Fibroblast of lung (primary cell): ENCODE results near the gene SH3PXD2A. TPM values are rescaled to one million over a fixed set of nuclear protein-coding genes. Genes with fewer than 3 reads are reported as not detected.

Source experiments
- DNase-seq, 2 donors: peaks; one replicate each; pipeline versions ENCODE4 v3.0.0 to v3.0.0-alpha.2; 2010; ENCODE audit warnings: low read depth in 2 of 2
- H2AFZ ChIP-seq: 2 replicates; pipeline ENCODE4 v1.5.1; 2012; ENCODE audit warnings: low read length, control low read depth, inconsistent platforms
- H3K27ac ChIP-seq: 2 replicates; pipeline ENCODE4 v1.5.1; 2011; ENCODE audit warnings: low read length, control low read depth; ENCODE audit not compliant: insufficient read depth
- H3K27me3 ChIP-seq: 2 replicates; pipeline ENCODE4 v1.5.1; 2011; ENCODE audit warnings: mild to moderate bottlenecking, low read length; ENCODE audit not compliant: control insufficient read depth, insufficient read depth
- H3K36me3 ChIP-seq: 2 replicates; pipeline ENCODE4 v1.5.1; 2011; ENCODE audit warnings: low read length; ENCODE audit not compliant: control insufficient read depth, insufficient read depth
- H3K4me1 ChIP-seq: 2 replicates; pipeline ENCODE4 v1.5.1; 2011; ENCODE audit warnings: low read length; ENCODE audit not compliant: control insufficient read depth, insufficient read depth; ENCODE audit errors: extremely low read depth
- H3K4me2 ChIP-seq: 2 replicates; pipeline ENCODE4 v1.5.1; 2011; ENCODE audit warnings: low read length, control low read depth; ENCODE audit not compliant: insufficient read depth; ENCODE audit errors: extremely low read depth
- H3K4me3 ChIP-seq, 4 experiments: fragments of 200-600 bp in 1 of 4; sonication (generic) in 1 of 4; replicated peaks in 1 of 4; 2 replicates each; pipeline ENCODE4 v1.5.1; 2011 to 2016; ENCODE audit warnings: low read length in 4 of 4, low read depth in 3 of 4, mild to moderate bottlenecking in 3 of 4, control low read depth in 2 of 4, inconsistent platforms in 1 of 4, mixed read lengths in 1 of 4; ENCODE audit not compliant: insufficient read depth in 1 of 4; ENCODE audit errors: control extremely low read depth in 1 of 4
- H3K79me2 ChIP-seq: 2 replicates; pipeline ENCODE4 v1.5.1; 2012; ENCODE audit warnings: mild to moderate bottlenecking, low read length, inconsistent platforms; ENCODE audit not compliant: control insufficient read depth, insufficient read depth
- H3K9ac ChIP-seq: 2 replicates; pipeline ENCODE4 v1.5.1; 2011; ENCODE audit warnings: mild to moderate bottlenecking, low read length, control low read depth; ENCODE audit not compliant: insufficient read depth
- H3K9me3 ChIP-seq: 2 replicates; pipeline ENCODE4 v1.5.1; 2012; ENCODE audit warnings: low read depth, low read length; ENCODE audit not compliant: control insufficient read depth, insufficient read depth
- H4K20me1 ChIP-seq: 2 replicates; pipeline ENCODE4 v1.5.1; 2011; ENCODE audit warnings: low read length; ENCODE audit not compliant: control insufficient read depth, insufficient read depth; ENCODE audit errors: extremely low read depth
- EZH2 ChIP-seq: IDR thresholded peaks from 2 replicates; pipeline ENCODE4 v1.5.1; 2012; ENCODE audit warnings: low read length, control low read depth, mild to moderate bottlenecking; ENCODE audit errors: missing control alignments
- polyA plus RNA-seq, 2 donors: library from polyadenylated mRNA; depleted of rRNA in 1 of 2; stranded (reverse) in 1 of 2; unstranded in 1 of 2; fragments of >200 nt; gene quantifications; 2 replicates each; pipeline ENCODE4 v1.2.1, GENCODE V29; 2011 to 2012; ENCODE audit warnings: missing spikeins in 1 of 2
- total RNA-seq: library from RNA; depleted of rRNA; stranded (reverse); fragments of >200 nt; gene quantifications from 2 replicates; pipeline ENCODE4 v1.2.1, GENCODE V29; 2014
- TF ChIP-seq, protein P1 (sequence below), 2 donors: IDR thresholded peaks in 1 of 2; conservative IDR thresholded peaks in 1 of 2; 1 replicate in 1 of 2; 2 replicates in 1 of 2; pipeline ENCODE4 v1.5.1; 2011 to 2012; ENCODE audit warnings: low read length in 2 of 2, control low read depth in 1 of 2, inconsistent platforms in 1 of 2, low read depth in 1 of 2, mild to moderate bottlenecking in 1 of 2

Gene SH3PXD2A
- total and polyA plus RNA-seq, 2 donors (not counting 1 experiment from before 2014, with no cell fraction given): 25.5 to 33.2 TPM

- Histone ChIP-seq H4K20me1 (no peaks in the 10 kb centered on the region), H3K9ac (no peak overlapping the region), H3K27me3 (no peaks in the 10 kb centered on the region), H3K27ac (no peak overlapping the region), H3K36me3 (peaks cover 3% of the 10 kb centered on the region), H3K9me3 (no peaks in the 10 kb centered on the region), H3K4me3 (no peak overlapping the region), H2AFZ (no peak overlapping the region), H3K4me2 (no peak overlapping the region), H3K4me1 (peaks cover 2% of the 10 kb centered on the region), H3K79me2 (no peaks in the 10 kb centered on the region)
- no peak for DNase-seq
- no peak for TF ChIP-seq EZH2
- TF ChIP-seq, protein P1, sequence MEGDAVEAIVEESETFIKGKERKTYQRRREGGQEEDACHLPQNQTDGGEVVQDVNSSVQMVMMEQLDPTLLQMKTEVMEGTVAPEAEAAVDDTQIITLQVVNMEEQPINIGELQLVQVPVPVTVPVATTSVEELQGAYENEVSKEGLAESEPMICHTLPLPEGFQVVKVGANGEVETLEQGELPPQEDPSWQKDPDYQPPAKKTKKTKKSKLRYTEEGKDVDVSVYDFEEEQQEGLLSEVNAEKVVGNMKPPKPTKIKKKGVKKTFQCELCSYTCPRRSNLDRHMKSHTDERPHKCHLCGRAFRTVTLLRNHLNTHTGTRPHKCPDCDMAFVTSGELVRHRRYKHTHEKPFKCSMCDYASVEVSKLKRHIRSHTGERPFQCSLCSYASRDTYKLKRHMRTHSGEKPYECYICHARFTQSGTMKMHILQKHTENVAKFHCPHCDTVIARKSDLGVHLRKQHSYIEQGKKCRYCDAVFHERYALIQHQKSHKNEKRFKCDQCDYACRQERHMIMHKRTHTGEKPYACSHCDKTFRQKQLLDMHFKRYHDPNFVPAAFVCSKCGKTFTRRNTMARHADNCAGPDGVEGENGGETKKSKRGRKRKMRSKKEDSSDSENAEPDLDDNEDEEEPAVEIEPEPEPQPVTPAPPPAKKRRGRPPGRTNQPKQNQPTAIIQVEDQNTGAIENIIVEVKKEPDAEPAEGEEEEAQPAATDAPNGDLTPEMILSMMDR (conservative IDR thresholded peaks at IDR 0.05 in 1 of 2, IDR thresholded peaks at IDR 0.05 in 1 of 2; ENCODE audit: low read depth in 1 of 2, low read length in 2 of 2): no peak
Measured at GRCh38 chr10:103727991-103728689, 127.2 kb downstream of the SH3PXD2A start.

- no peak overlapping the region for H3K27ac ChIP-seq
- no peak overlapping the region for H3K4me2 ChIP-seq
- peaks cover 2% of the 10 kb centered on the region for H3K4me1 ChIP-seq
- no peak for DNase-seq
- H3K79me2 ChIP-seq: no peaks in the 10 kb centered on the region
- no peaks in the 10 kb centered on the region for H4K20me1 ChIP-seq
- H3K9me3 ChIP-seq: no peaks in the 10 kb centered on the region
- no peak overlapping the region for H3K4me3 ChIP-seq
- TF ChIP-seq, protein P1 (conservative IDR thresholded peaks at IDR 0.05 in 1 of 2, IDR thresholded peaks at IDR 0.05 in 1 of 2; ENCODE audit: low read depth in 1 of 2, low read length in 2 of 2): no peak
- TF ChIP-seq EZH2: no peak
- H2AFZ ChIP-seq: no peak overlapping the region
- H3K9ac ChIP-seq: no peak overlapping the region
- peaks cover 3% of the 10 kb centered on the region for H3K36me3 ChIP-seq
- H3K27me3 ChIP-seq: no peaks in the 10 kb centered on the region
Measured at GRCh38 chr10:103727546-103727963, 127.8 kb downstream of the SH3PXD2A start.

GRCh38 chr10:103726637-103727036 lies 128.7 kb downstream of the SH3PXD2A start:
- no peak for DNase-seq
- H3K9me3 ChIP-seq: no peaks in the 10 kb centered on the region
- H3K4me1 ChIP-seq: peaks cover 2% of the 10 kb centered on the region
- no peaks in the 10 kb centered on the region for H3K79me2 ChIP-seq
- TF ChIP-seq, protein P1 (conservative IDR thresholded peaks at IDR 0.05 in 1 of 2, IDR thresholded peaks at IDR 0.05 in 1 of 2; ENCODE audit: low read depth in 1 of 2, low read length in 2 of 2): no peak
- TF ChIP-seq EZH2: no peak
- H3K4me2 ChIP-seq: no peak overlapping the region
- H3K36me3 ChIP-seq: peaks cover 3% of the 10 kb centered on the region
- H3K27me3 ChIP-seq: no peaks in the 10 kb centered on the region
- H3K9ac ChIP-seq: no peak overlapping the region
- H3K27ac ChIP-seq: no peak overlapping the region
- H2AFZ ChIP-seq: no peak overlapping the region
- H3K4me3 ChIP-seq: no peak overlapping the region
- no peaks in the 10 kb centered on the region for H4K20me1 ChIP-seq
